Measurements from ENCODE around the gene SHC4.

SHC4 gene

DNA sequence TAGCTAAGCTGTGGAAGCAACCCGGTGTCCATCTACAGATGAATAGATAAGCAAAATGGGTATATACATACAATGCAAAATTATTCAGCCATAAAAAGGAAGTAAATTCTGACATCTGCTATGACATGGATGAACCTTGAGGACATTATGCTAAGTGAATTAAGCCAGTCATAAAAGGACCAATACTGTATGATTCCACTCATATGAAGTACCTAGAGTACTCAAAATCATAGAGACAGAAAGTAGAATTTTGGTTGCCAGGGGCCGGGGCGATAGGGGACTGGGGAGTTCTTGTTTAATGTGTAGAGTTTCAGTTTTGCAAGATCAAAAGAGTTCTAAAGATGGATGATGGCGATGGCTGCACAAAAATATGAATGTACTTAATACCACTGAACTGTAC is 75.5 kb downstream of the SHC4 start:
- no peak for DNase-seq (ENCODE audit: low read depth, low spot score)
- no peaks in the 10 kb centered on the region for H3K27me3 ChIP-seq (ENCODE audit: control insufficient read depth, insufficient read depth, low read length)
- no peaks in the 10 kb centered on the region for H3K4me1 ChIP-seq (ENCODE audit: control insufficient read depth, insufficient read depth, low read length)
- no peak overlapping the region for H3K27ac ChIP-seq (ENCODE audit: low read length)
- no peak overlapping the region for H3K4me3 ChIP-seq (ENCODE audit: low read length)
- WGBS (ENCODE audit: insufficient coverage, insufficient read length), result no CpG with 5 or more reads among the region's 4 CpGs
- no peaks in the 10 kb centered on the region for H3K36me3 ChIP-seq (ENCODE audit: control insufficient read depth, insufficient read depth, low read length)
- H3K9me3 ChIP-seq (ENCODE audit: control insufficient read depth, insufficient read depth, low read length), result no peaks in the 10 kb centered on the region

DNA sequence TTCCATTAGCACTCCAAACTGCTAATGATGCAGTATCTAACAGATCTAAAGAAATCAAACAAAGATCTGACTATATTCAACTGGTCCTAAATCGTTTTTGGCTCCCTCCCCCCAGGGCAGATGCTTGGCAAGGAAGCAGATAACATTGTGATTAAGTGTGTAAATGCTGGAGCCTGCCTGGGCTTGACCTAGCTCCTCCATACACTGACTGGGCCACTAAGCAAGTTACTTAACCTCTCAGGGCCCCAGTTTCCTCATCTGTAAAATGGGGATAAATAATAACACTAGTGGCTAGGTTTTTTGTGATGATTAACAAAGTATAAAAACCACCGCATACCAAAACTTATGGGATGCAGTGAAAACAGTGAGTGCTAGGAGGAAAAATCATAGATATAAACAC is 76.6 kb downstream of the SHC4 start:
- Histone ChIP-seq H3K27me3 (ENCODE audit: control insufficient read depth, insufficient read depth, low read length) (no peaks in the 10 kb centered on the region), H3K4me3 (ENCODE audit: low read length) (no peak overlapping the region), H3K36me3 (ENCODE audit: control insufficient read depth, insufficient read depth, low read length) (no peaks in the 10 kb centered on the region), H3K27ac (ENCODE audit: low read length) (no peak overlapping the region), H3K4me1 (ENCODE audit: control insufficient read depth, insufficient read depth, low read length) (no peaks in the 10 kb centered on the region), H3K9me3 (ENCODE audit: control insufficient read depth, insufficient read depth, low read length) (no peaks in the 10 kb centered on the region)
- WGBS (ENCODE audit: insufficient coverage, insufficient read length), result no CpG with 5 or more reads among the region's 2 CpGs
- no peak for DNase-seq (ENCODE audit: low read depth, low spot score)

DNA sequence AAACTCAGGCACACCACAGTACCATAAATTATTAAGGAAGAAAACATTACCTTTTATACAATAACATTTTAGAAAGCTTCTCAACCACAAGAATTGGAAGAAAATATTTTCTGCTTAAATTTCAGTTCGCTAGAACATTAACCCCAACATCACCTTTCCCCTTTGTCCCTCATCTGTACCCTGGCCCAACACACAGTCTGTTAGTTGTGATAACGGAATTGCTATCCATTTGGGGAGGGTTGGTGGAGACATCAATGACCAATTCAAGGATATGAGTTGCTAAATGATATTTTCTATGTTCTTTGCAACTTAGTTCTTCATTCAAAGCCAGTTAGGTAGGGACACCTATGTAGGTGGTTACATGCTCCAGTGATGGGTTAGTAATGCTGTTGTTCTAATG is 80.0 kb downstream of the SHC4 start:
- Histone ChIP-seq H3K27ac (ENCODE audit: low read length) (no peak overlapping the region), H3K4me3 (ENCODE audit: low read length) (no peak overlapping the region), H3K27me3 (ENCODE audit: control insufficient read depth, insufficient read depth, low read length) (no peaks in the 10 kb centered on the region), H3K4me1 (ENCODE audit: control insufficient read depth, insufficient read depth, low read length) (no peaks in the 10 kb centered on the region), H3K9me3 (ENCODE audit: control insufficient read depth, insufficient read depth, low read length) (no peaks in the 10 kb centered on the region), H3K36me3 (ENCODE audit: control insufficient read depth, insufficient read depth, low read length) (no peaks in the 10 kb centered on the region)
- no CpG with 5 or more reads among the region's 2 CpGs for WGBS (ENCODE audit: insufficient coverage, insufficient read length)
- DNase-seq (ENCODE audit: low read depth, low spot score), result no peak

DNA sequence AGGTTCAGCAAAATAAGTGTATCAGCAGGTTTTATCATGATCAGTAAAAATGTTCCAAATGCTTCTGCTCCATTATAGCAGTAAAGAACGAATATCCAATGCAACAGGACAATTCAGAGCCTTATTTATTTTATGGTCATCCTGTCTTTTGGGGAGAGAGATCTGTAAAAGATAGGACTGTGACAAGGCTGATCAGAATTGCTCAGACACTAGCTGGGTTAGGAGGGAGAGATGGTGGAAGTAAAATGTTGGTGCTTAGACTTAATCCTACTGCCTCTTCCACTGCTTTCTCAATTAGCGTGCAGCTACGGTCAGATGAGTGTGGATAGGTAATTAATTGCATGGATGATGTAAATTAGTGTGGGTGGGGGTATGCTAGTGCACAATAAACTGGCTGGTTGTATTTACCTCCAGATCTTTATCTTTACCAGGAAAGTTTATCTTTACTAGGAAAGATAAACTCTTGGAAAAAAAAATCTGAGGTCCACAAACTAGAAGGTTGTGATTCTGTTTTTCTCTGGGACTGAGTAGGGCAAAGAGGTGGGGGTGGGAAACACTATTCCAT is 83.6 kb downstream of the SHC4 start:
- H3K27me3 ChIP-seq (ENCODE audit: control insufficient read depth, insufficient read depth, low read length), result no peaks in the 10 kb centered on the region
- no peaks in the 10 kb centered on the region for H3K4me1 ChIP-seq (ENCODE audit: control insufficient read depth, insufficient read depth, low read length)
- H3K4me3 ChIP-seq (ENCODE audit: low read length), result no peak overlapping the region
- no peaks in the 10 kb centered on the region for H3K36me3 ChIP-seq (ENCODE audit: control insufficient read depth, insufficient read depth, low read length)
- H3K27ac ChIP-seq (ENCODE audit: low read length), result no peak overlapping the region
- WGBS (ENCODE audit: insufficient coverage, insufficient read length), result no CpG with 5 or more reads among the region's 3 CpGs
- no peak for DNase-seq (ENCODE audit: low read depth, low spot score)
- H3K9me3 ChIP-seq (ENCODE audit: control insufficient read depth, insufficient read depth, low read length), result no peaks in the 10 kb centered on the region

DNA sequence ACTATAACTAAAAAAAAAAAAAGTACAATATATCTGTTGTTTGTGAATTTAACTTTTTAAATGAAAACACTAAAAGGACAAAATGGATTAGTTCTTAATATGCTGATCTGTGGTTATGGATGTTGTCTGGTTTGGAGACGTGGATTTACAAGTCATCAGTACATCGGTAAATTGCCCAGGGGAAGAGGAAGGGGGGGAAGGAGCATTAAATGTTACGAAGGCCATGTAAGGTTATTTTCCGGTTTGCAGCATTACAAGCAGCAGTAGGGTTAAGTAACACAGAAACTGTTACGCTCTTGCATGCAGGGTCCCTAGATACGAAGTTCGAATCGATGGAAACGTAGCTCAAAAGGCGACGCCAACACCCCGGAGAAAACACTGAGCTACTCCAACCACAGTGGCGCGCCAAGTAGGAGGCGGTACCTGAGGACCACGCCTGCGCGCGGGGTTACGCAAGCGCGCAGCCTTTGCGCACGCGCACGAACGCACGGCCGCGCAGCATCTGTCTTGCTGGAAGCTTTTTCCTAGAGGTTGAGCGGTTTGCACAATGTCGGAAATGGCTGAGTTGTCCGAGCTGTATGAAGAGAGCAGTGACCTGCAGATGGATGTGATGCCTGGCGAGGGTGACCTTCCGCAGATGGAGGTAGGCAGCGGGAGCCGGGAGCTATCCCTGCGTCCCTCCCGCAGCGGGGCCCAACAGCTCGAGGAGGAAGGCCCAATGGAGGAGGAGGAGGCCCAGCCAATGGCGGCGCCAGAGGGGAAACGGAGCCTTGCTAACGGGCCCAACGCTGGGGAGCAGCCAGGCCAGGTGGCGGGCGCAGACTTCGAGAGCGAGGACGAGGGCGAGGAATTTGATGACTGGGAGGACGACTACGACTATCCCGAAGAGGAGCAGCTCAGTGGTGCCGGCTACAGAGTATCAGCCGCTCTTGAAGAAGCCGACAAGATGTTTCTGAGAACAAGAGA is 85.8 kb downstream of the SHC4 start, which contains the start of gene EID1:
Gene EID1 (plus strand): TSS at position 505 of the 966 bp plus-strand sequence. CDS start 43 bp downstream, at position 548.
- no peaks in the 10 kb centered on the region for H3K9me3 ChIP-seq (ENCODE audit: control insufficient read depth, insufficient read depth, low read length)
- peak within 1 kb of the TSS; percentile 90 for H3K4me3 ChIP-seq (ENCODE audit: low read length)
- H3K27ac ChIP-seq (ENCODE audit: low read length), result no peak within 1 kb of the TSS
- H3K36me3 ChIP-seq (ENCODE audit: control insufficient read depth, insufficient read depth, low read length), result no peaks in the 10 kb centered on the region
- WGBS (ENCODE audit: insufficient coverage, insufficient read length), result no CpG with 5 or more reads among the region's 58 CpGs
- no peaks in the 10 kb centered on the region for H3K27me3 ChIP-seq (ENCODE audit: control insufficient read depth, insufficient read depth, low read length)
- peak; percentile 74 for DNase-seq (ENCODE audit: low read depth, low spot score)
- H3K4me1 ChIP-seq (ENCODE audit: control insufficient read depth, insufficient read depth, low read length), result no peaks in the 10 kb centered on the region

DNA sequence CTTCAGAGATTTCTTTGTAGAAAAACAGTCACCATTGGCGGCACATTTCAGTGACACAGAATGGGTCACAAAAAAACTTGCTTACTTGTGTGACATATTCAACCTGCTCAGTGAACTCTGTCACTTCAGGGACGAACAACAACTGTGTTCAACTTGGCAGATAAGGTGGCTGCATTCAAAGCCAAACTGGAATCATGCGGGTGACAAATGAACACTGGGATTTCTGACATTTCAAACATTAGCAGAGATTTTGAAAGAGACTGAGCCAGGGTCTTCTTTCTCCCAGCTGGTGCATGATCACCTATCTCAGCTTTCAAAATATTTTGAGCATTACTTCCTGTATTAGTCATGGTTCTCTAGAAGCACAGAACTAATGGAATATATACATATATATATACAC is 87.7 kb downstream of the SHC4 start:
- WGBS (ENCODE audit: insufficient coverage, insufficient read length), result no CpG with 5 or more reads among the region's 3 CpGs
- no peaks in the 10 kb centered on the region for H3K27me3 ChIP-seq (ENCODE audit: control insufficient read depth, insufficient read depth, low read length)
- H3K36me3 ChIP-seq (ENCODE audit: control insufficient read depth, insufficient read depth, low read length), result no peaks in the 10 kb centered on the region
- H3K4me1 ChIP-seq (ENCODE audit: control insufficient read depth, insufficient read depth, low read length), result no peaks in the 10 kb centered on the region
- H3K9me3 ChIP-seq (ENCODE audit: control insufficient read depth, insufficient read depth, low read length), result no peaks in the 10 kb centered on the region
- DNase-seq (ENCODE audit: low read depth, low spot score), result no peak
- no peak overlapping the region for H3K4me3 ChIP-seq (ENCODE audit: low read length)
- no peak overlapping the region for H3K27ac ChIP-seq (ENCODE audit: low read length)

DNA sequence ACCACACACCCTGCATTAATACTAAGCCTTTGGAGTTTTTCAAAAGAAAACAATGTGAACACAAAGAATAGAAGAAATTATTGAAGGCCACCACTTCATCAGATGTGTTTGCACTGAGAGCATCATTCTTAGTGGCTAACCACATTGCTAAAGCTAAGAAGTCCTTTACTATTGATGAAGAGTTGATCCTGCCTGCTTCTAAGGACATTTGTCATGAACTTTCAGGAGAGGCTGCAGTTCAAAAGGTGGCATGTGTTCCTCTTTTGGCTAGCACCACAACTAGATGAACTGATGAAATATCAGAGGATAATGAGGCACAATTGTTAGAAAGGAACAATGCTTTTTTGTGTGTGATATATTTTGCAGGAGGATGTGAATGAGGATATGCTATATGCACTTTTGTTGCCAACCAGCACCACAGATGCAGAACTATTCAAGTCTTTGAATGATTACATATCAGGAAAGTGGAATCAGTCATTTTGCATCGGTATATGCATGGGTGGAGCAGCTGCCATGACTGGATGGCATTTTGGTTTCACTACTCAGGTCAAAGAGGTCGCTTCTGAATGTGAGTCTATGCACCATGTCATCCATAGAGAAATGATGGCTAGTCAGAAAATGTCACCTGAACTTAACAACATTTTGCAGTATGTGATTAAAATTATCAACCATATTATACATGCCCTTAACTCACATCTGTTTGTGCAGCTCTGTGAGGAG is 88.3 kb downstream of the SHC4 start:
- no peak overlapping the region for H3K27ac ChIP-seq (ENCODE audit: low read length)
- H3K36me3 ChIP-seq (ENCODE audit: control insufficient read depth, insufficient read depth, low read length), result no peaks in the 10 kb centered on the region
- no CpG with 5 or more reads among the region's 2 CpGs for WGBS (ENCODE audit: insufficient coverage, insufficient read length)
- no peaks in the 10 kb centered on the region for H3K27me3 ChIP-seq (ENCODE audit: control insufficient read depth, insufficient read depth, low read length)
- no peaks in the 10 kb centered on the region for H3K9me3 ChIP-seq (ENCODE audit: control insufficient read depth, insufficient read depth, low read length)
- no peaks in the 10 kb centered on the region for H3K4me1 ChIP-seq (ENCODE audit: control insufficient read depth, insufficient read depth, low read length)
- H3K4me3 ChIP-seq (ENCODE audit: low read length), result no peak overlapping the region
- no peak for DNase-seq (ENCODE audit: low read depth, low spot score)

DNA sequence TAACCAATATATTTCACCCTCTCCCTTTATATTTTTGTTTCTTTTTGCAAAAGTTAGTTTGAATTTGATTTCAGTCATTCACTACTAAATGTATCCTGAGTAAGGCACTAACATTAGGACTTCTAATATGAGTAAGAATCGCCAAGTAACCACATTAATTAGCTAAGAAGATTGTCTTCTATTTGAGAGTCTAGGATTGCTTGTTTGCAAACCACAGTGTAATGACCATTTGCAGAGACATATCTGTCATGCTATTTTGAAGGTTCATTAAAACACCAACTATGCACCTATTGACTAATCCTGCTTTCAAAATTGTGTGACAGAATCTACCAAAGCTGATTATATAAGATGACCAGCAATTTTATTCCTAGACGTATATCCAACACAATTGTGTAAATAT is 91.1 kb downstream of the SHC4 start:
- no CpG with 5 or more reads among the region's 2 CpGs for WGBS (ENCODE audit: insufficient coverage, insufficient read length)
- Histone ChIP-seq H3K4me1 (ENCODE audit: control insufficient read depth, insufficient read depth, low read length) (no peaks in the 10 kb centered on the region), H3K27me3 (ENCODE audit: control insufficient read depth, insufficient read depth, low read length) (no peaks in the 10 kb centered on the region), H3K4me3 (ENCODE audit: low read length) (no peak overlapping the region), H3K36me3 (ENCODE audit: control insufficient read depth, insufficient read depth, low read length) (no peaks in the 10 kb centered on the region), H3K27ac (ENCODE audit: low read length) (no peak overlapping the region), H3K9me3 (ENCODE audit: control insufficient read depth, insufficient read depth, low read length) (no peaks in the 10 kb centered on the region)
- DNase-seq (ENCODE audit: low read depth, low spot score), result no peak

DNA sequence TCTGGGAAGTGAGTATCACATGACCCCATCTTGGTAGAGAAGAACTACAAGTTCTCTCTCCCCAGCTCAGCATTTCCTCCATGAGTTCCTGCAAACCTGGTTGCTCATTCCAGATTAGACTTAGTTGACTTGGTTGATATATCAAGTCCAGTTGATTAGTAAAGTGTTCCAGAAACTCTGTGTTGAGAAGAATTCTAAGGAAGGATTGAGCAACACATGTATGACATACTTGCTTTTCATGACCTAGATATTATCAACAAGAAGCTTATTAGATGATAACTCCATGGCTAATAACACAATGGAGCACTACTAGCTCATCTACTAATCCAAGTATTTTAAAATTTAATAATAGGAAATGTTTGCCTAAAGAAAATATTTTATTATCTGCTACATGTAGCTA is 92.2 kb downstream of the SHC4 start:
- Histone ChIP-seq H3K9me3 (ENCODE audit: control insufficient read depth, insufficient read depth, low read length) (no peaks in the 10 kb centered on the region), H3K27ac (ENCODE audit: low read length) (no peak overlapping the region), H3K4me1 (ENCODE audit: control insufficient read depth, insufficient read depth, low read length) (no peaks in the 10 kb centered on the region), H3K27me3 (ENCODE audit: control insufficient read depth, insufficient read depth, low read length) (no peaks in the 10 kb centered on the region), H3K36me3 (ENCODE audit: control insufficient read depth, insufficient read depth, low read length) (no peaks in the 10 kb centered on the region), H3K4me3 (ENCODE audit: low read length) (no peak overlapping the region)
- DNase-seq (ENCODE audit: low read depth, low spot score), result no peak

DNA sequence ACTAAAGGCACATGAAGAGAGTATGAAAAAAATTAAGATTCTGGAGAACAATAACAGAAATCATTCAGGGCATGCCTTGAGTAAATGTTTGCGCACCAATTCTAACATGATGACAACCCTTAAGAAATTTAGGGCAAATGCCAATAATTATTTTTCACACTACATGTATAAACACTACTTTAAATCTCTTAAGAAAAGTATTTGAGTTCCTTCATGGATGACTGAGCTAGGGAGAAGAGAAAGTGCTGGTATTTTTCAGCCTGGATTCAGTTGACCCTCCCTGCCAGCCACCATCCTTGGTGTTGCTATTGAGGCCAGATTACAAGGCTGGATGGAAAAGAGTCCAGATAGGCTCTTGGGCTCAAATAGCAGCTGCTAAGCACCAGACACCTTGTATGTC is 93.8 kb downstream of the SHC4 start:
- H3K36me3 ChIP-seq (ENCODE audit: control insufficient read depth, insufficient read depth, low read length), result no peaks in the 10 kb centered on the region
- DNase-seq (ENCODE audit: low read depth, low spot score), result no peak
- H3K9me3 ChIP-seq (ENCODE audit: control insufficient read depth, insufficient read depth, low read length), result no peaks in the 10 kb centered on the region
- no peak overlapping the region for H3K27ac ChIP-seq (ENCODE audit: low read length)
- no CpG with 5 or more reads among the region's 1 CpG for whole genome bisulfite sequencing (ENCODE audit: insufficient coverage, insufficient read length)
- H3K4me1 ChIP-seq (ENCODE audit: control insufficient read depth, insufficient read depth, low read length), result no peaks in the 10 kb centered on the region
- H3K27me3 ChIP-seq (ENCODE audit: control insufficient read depth, insufficient read depth, low read length), result no peaks in the 10 kb centered on the region
- no peak overlapping the region for H3K4me3 ChIP-seq (ENCODE audit: low read length)
